ENCODE data around the gene ABHD10.
A peak's percentile ranks its signal among the peaks of the same experiment; 100 is the strongest.

Gene ABHD10

GRCh38 chr3:111975131-111975530 lies 3.7 kb upstream of the ABHD10 start:
- H3K4me3 ChIP-seq (ENCODE audit: low read length) = no peak overlapping the region
- TF ChIP-seq ZNF274 (IDR thresholded peaks at IDR 0.05; ENCODE audit: low read depth, low read length) = no peak

GRCh38 chr3:111976254-111976653 lies 2.6 kb upstream of the ABHD10 start:
- no peak for TF ChIP-seq ZNF274 (IDR thresholded peaks at IDR 0.05; ENCODE audit: low read depth, low read length)
- no peak overlapping the region for H3K4me3 ChIP-seq (ENCODE audit: low read length)

- peak overlapping the region; percentile 80 for H3K4me3 ChIP-seq (ENCODE audit: low read length)
- TF ChIP-seq ZNF274 (IDR thresholded peaks at IDR 0.05; ENCODE audit: low read depth, low read length) = no peak
Observed at GRCh38 chr3:111979434-111980038, 710 bp downstream of the ABHD10 start.

GRCh38 chr3:111980716-111981456 lies 2.1 kb downstream of the ABHD10 start:
- TF ChIP-seq ZNF274 (IDR thresholded peaks at IDR 0.05; ENCODE audit: low read depth, low read length) = no peak
- H3K4me3 ChIP-seq (ENCODE audit: low read length) = peak overlapping the region; percentile 6

GRCh38 chr3:111981457-111981763 lies 2.6 kb downstream of the ABHD10 start:
- no peak overlapping the region for H3K4me3 ChIP-seq (ENCODE audit: low read length)
- TF ChIP-seq ZNF274 (IDR thresholded peaks at IDR 0.05; ENCODE audit: low read depth, low read length) = no peak

GRCh38 chr3:111984636-111985298 lies 5.9 kb downstream of the ABHD10 start:
- TF ChIP-seq ZNF274 (IDR thresholded peaks at IDR 0.05; ENCODE audit: low read depth, low read length) = no peak
- H3K4me3 ChIP-seq (ENCODE audit: low read length) = no peak overlapping the region

- no peak for TF ChIP-seq ZNF274 (IDR thresholded peaks at IDR 0.05; ENCODE audit: low read depth, low read length)
- no peak overlapping the region for H3K4me3 ChIP-seq (ENCODE audit: low read length)
Observed at GRCh38 chr3:111986800-111987199, 8.0 kb downstream of the ABHD10 start.

GRCh38 chr3:111989061-111989678 lies 10.3 kb downstream of the ABHD10 start:
- no peak for TF ChIP-seq ZNF274 (IDR thresholded peaks at IDR 0.05; ENCODE audit: low read depth, low read length)
- no peak overlapping the region for H3K4me3 ChIP-seq (ENCODE audit: low read length)

- TF ChIP-seq ZNF274 (IDR thresholded peaks at IDR 0.05; ENCODE audit: low read depth, low read length) = no peak
Observed at GRCh38 chr3:111993038-111993437, 14.2 kb downstream of the ABHD10 start.

GRCh38 chr3:111998636-111999483 lies 20.0 kb downstream of the ABHD10 start, which contains the start of gene TAGLN3:
TSS of gene TAGLN3 (plus strand) at chr3:111998922. CDS start at chr3:111999423, 501 bp downstream.
- H3K4me3 ChIP-seq (ENCODE audit: low read length) = peak within 1 kb of the TSS; percentile 27; the same call in 1 of the 2 replicates
- TF ChIP-seq ZNF274 (IDR thresholded peaks at IDR 0.05; ENCODE audit: low read depth, low read length) = no peak

More at GRCh38 chr3:111993038-111993437, 14.2 kb downstream of the ABHD10 start:
- no peak overlapping the region for H3K4me3 ChIP-seq (ENCODE audit: low read length)

GRCh38 chr3:111999484-112000324 lies 20.9 kb downstream of the ABHD10 start:
- peak overlapping the region; percentile 27; the same call in 1 of the 2 replicates for H3K4me3 ChIP-seq (ENCODE audit: low read length)
- TF ChIP-seq ZNF274 (IDR thresholded peaks at IDR 0.05; ENCODE audit: low read depth, low read length) = no peak

GRCh38 chr3:112000367-112000771 lies 21.5 kb downstream of the ABHD10 start:
- H3K4me3 ChIP-seq (ENCODE audit: low read length) = no peak overlapping the region

GRCh38 chr3:112000966-112001365 lies 22.1 kb downstream of the ABHD10 start:
- no peak for TF ChIP-seq ZNF274 (IDR thresholded peaks at IDR 0.05; ENCODE audit: low read depth, low read length)
- H3K4me3 ChIP-seq (ENCODE audit: low read length) = no peak overlapping the region

More at GRCh38 chr3:112000367-112000771, 21.5 kb downstream of the ABHD10 start:
- no peak for TF ChIP-seq ZNF274 (IDR thresholded peaks at IDR 0.05; ENCODE audit: low read depth, low read length)
